Activated CD4-positive, alpha-beta T cell treated with anti-CD3 and anti-CD28 coated beads, Interleukin-2, amount 10 ng/mL, durations not matched to agents 24 days and 14 days (primary cell): ENCODE data around the gene POU2AF1. TPM values are rescaled to one million over a fixed set of nuclear protein-coding genes. Genes with fewer than 3 reads are reported as not detected.
"Not testable (repeated sequence)": the region's sequence is repeated elsewhere in the genome, so short reads cannot be mapped to it uniquely, and the experiment has no call there.

ENCODE experiments used
- DNase-seq: peaks from one replicate; pipeline ENCODE4 v3.0.0; 2022
- H3K27ac Mint-ChIP-seq: one replicate; pipeline ENCODE4 v1.8.0; 2022; ENCODE audit warnings: mild to moderate bottlenecking, mixed read lengths
- H3K27me3 Mint-ChIP-seq: one replicate; pipeline ENCODE4 v1.8.0; 2022; ENCODE audit warnings: mixed read lengths
- H3K36me3 Mint-ChIP-seq: one replicate; pipeline ENCODE4 v1.8.0; 2022; ENCODE audit warnings: low read depth, mild to moderate bottlenecking, mixed read lengths
- H3K4me1 Mint-ChIP-seq: one replicate; pipeline ENCODE4 v1.8.0; 2021; ENCODE audit warnings: mixed read lengths
- H3K4me3 Mint-ChIP-seq: one replicate; pipeline ENCODE4 v1.8.0; 2022; ENCODE audit warnings: mild to moderate bottlenecking, moderate library complexity, mixed read lengths
- H3K9me3 Mint-ChIP-seq: one replicate; pipeline ENCODE4 v1.8.0; 2021; ENCODE audit warnings: mixed read lengths
- intact Hi-C: fragments of 100-400 bp; cut with micrococcal nuclease; formaldehyde crosslinking; loops from one replicate; pipeline ENCODE4 v1.15.1; 2023
- total RNA-seq: library from RNA; stranded (reverse); gene quantifications from 2 replicates; pipeline ENCODE4 v1.2.3, GENCODE V29; 2022

POU2AF1 gene
- total RNA-seq, 1 donor from 2014 or later: 68.9 TPM

DNA sequence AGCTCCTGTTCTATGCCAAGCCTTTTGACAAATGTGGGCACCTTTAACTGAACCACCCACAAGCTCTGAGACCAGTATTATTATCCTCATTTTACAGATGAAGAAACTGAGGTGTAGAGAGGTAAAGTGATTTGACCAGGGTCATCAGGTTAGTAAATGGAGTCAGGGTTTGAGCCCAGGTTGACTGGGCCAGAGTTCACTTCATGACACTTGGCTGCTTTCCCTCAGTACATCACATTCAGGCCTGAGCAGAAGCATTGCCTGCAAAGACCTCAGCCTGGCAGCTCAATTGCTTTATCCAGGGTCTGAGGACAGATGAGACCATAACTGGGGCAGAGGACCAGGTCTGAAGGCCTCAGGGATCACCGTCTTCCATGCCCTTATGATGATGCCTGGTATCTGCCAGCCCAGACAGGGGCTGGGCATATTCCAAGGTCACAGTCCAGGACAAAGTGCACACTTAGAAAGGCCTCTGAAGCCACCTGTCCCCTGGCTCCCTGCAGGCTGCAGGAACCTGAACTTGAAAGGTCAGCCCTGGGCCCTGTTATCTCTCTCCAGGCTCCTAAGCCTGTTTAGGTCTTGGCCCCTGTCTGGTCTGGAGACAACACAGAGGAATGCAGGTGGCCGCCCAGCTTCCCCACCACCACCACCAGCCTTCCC, 48.7 kb downstream of the POU2AF1 start:
- intact Hi-C loops: no loop called here
- Mint-ChIP-seq H3K27ac (no peak overlapping the region), H3K36me3 (no peaks in the 10 kb centered on the region), H3K4me3 (no peak overlapping the region), H3K4me1 (no peaks in the 10 kb centered on the region), H3K9me3 (no peaks in the 10 kb centered on the region), H3K27me3 (no peaks in the 10 kb centered on the region)
- no peak for DNase-seq

DNA sequence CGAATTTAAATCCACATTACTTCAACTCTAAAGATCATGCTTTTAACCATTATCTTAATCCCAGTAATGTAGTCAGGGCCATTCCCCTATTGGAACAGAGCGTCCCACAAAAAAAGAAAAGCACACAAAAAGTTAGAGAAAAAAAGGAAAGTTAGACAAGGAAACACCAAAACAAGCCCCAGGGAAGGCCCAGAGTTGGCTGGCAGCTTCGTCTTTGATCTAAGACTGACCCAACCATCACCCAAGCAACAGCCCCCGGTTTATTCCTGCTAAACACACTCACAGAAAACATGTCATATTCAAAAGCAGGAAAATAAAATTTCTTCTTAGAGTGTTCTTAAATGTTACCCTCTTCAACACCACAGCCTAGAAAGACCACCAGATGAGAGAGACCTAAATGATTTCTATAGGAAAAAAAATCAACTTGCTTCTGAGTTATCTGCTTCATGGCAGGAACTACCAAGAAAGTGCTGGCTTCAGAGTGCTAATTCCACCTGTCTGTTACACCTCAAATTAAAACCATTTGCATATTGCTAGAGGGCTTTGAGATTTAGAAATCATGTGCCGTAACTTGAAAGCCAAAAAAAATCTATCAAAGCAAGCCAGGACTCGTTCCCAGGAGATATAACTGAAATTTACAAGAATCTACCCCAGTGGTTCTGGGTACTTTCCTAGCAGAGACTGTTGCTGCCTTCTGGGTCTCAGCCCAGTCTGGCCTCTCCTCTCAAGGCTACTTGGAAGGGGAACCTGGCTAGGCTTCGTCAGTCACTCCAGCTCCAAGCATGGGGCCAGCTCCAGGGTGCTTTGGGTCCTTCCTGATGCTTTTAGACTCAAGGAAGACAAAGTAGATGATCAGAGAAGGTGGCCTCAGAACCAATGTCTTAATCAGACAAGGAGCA, 49.5 kb downstream of the POU2AF1 start:
- H3K4me3 Mint-ChIP-seq: no peak overlapping the region
- intact Hi-C loops: no loop called here
- no peaks in the 10 kb centered on the region for H3K27me3 Mint-ChIP-seq
- no peak for DNase-seq
- H3K4me1 Mint-ChIP-seq: no peaks in the 10 kb centered on the region
- no peaks in the 10 kb centered on the region for H3K9me3 Mint-ChIP-seq
- H3K27ac Mint-ChIP-seq: no peak overlapping the region
- no peaks in the 10 kb centered on the region for H3K36me3 Mint-ChIP-seq

DNA sequence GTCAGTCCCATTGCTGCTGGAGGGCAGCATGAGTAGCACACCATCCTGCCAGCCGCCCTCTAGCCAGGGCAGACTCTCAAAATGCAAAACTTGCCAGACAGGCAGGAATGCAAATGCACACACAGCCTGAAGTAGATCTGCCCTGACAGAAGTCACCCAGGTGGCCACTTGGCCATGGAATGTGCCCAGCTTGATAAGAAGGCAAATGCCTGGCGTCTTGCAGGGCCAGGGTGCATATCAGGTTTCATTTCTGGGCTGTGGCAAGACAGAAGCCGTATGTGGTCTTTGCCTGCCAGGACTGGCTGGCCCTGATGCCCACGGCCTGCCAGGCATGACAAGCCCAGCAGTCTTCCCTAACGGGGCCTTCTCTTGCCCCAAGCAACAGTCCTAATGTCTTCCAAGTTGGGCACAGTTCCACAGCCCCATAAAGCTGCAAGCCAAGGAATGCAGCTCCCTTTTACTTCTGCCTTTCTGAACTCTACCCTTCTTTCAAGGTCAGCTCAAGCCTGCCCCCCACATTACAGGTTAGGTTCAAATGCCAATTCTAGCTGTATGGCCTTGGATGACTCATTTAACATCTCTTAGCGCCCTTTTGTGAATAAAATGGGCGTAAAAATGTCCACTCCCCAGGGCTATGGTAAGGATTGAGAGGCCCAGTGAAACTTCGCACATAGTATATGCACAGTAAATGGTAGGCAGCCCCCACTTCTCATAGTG, 51.0 kb downstream of the POU2AF1 start:
- Mint-ChIP-seq H3K27ac (no peak overlapping the region), H3K36me3 (no peaks in the 10 kb centered on the region), H3K4me3 (no peak overlapping the region), H3K4me1 (no peaks in the 10 kb centered on the region), H3K9me3 (no peaks in the 10 kb centered on the region), H3K27me3 (peaks cover 3% of the 10 kb centered on the region)
- intact Hi-C loops: no loop called here
- no peak for DNase-seq

DNA sequence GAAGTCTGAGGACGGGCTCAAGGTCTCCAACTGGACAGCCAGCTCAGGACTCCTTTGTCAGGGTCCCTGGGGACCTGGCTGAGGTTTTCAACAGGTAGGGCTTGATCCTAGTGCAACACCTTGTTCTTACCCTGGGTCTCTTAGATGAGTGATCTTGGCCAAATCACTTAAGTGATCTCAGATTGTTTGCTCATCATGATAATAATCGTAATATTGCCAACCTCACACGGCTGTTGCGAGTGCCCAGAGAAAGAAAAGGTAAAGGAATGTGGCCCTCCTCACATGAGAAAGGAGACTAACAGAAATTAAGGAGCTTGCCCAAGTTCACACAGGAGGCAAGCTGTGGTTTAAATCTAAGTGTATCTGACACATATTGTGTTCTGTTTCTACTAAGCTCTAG, 52.3 kb downstream of the POU2AF1 start:
- Mint-ChIP-seq H3K27me3 (peaks cover 6% of the 10 kb centered on the region), H3K9me3 (no peaks in the 10 kb centered on the region), H3K4me1 (no peaks in the 10 kb centered on the region), H3K4me3 (no peak overlapping the region), H3K36me3 (no peaks in the 10 kb centered on the region), H3K27ac (no peak overlapping the region)
- intact Hi-C loops: no loop called here
- no peak for DNase-seq

DNA sequence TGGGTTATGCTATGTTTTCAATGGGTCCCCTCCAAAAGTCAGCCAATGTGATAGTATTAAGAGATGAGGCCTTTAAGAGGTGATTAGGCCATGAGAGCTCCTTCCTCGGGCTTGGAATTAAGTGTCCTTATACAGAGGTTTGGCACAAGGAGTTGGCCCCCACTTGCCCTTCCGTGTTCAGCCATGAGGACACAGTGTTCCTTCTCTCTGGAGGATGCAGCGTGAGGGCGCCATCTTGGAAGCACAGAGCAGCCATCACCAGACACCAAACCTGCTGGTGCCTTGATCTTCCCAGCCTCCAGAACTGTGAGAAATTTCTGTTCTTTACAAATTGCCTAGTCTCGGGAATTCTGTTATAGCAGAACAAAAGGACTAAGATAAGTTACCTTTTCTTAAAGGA, 53.8 kb downstream of the POU2AF1 start:
- peaks cover 9% of the 10 kb centered on the region for H3K27me3 Mint-ChIP-seq
- no peak for DNase-seq
- no peak overlapping the region for H3K4me3 Mint-ChIP-seq
- no peaks in the 10 kb centered on the region for H3K36me3 Mint-ChIP-seq
- intact Hi-C loops: no loop called here
- no peaks in the 10 kb centered on the region for H3K9me3 Mint-ChIP-seq
- no peak overlapping the region for H3K27ac Mint-ChIP-seq
- H3K4me1 Mint-ChIP-seq: no peaks in the 10 kb centered on the region

DNA sequence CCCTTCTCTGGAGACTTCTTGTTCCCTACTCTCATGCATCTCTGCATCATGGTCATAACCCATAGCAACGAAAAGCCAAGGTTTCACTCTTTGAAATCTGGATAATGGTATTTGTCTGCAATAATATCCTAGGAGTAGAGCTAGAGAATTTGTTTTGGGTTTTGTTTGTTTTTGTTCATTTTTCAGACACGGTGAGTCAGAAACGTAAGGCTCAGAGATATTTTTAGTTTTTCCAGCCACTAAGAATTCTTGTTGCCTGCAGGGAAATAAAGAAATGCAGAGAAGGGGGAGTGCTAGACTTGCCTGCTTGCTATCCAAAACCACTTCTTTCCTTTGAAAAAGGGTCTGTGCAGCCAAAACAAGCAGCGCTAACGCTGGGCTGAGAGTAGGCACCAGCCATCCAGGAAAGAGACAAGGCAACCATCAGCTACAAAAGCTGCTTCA, 54.8 kb downstream of the POU2AF1 start:
- Mint-ChIP-seq H3K27me3 (peaks cover 9% of the 10 kb centered on the region), H3K4me3 (no peak overlapping the region), H3K4me1 (no peaks in the 10 kb centered on the region), H3K9me3 (no peaks in the 10 kb centered on the region), H3K36me3 (no peaks in the 10 kb centered on the region), H3K27ac (no peak overlapping the region)
- DNase-seq: no peak
- intact Hi-C loops: no loop called here

DNA sequence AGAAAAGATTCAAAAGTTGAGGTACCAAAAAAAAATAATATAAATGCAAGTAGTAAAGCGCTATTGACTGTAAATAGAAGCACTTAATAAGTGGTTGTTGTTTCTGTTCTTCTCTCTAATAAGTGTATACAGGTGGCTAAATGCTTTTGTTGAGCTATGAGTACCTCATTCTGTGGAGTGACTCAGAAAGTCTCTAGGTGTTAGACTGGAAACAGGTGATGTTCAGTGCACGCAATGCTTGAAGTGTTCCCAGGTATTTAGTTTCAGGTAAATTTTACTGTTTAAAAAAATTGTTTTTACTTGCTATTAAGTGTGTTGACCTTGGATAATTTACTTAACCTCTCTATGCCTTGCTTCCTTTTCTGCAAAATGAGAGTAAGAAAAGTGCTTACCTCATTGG, 56.5 kb downstream of the POU2AF1 start:
- no peak overlapping the region for H3K27ac Mint-ChIP-seq
- H3K9me3 Mint-ChIP-seq: no peaks in the 10 kb centered on the region
- no peaks in the 10 kb centered on the region for H3K4me1 Mint-ChIP-seq
- no peak overlapping the region for H3K4me3 Mint-ChIP-seq
- H3K27me3 Mint-ChIP-seq: peaks cover 13% of the 10 kb centered on the region
- intact Hi-C loops: no loop called here
- DNase-seq: no peak
- no peaks in the 10 kb centered on the region for H3K36me3 Mint-ChIP-seq

DNA sequence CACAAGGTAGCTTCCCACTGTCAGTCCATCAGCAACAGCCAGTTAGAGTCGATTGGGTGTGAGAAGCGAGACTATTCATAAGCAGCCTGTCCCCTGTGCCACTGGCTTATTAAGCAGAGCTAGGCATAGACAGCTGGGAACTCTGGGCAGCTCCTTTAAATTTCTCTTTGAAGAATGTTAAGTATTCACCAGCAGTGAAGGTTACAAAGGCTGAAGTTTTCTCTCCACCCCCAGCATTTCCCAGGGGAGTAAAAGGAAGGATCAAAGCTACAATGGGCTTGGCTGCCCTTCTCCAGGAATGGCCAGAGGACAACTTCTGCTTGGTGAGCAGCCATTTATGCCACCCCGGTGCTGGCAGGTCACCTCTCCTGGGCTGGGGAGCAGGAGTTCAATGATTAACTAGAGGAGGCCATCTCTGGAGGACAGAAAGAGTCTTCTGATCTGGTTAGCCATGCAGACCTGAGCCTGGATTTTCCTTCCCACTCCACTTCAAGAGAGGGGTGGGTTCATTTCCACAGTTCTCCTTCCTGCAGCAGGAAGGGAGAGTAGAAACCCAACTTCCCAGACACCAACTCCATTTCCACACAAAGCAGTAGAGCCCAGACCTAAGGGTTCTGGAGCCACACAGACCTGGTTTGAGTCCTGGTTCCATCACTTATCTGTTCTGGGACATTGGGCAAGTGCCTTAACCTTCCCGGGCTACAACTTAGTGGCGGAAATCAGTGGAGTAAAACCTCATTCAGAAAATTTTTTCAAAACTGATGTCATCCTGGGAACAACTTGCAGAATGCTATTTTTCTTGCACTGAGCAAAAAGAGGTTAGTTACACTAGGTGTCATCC, 58.1 kb downstream of the POU2AF1 start:
- intact Hi-C loops: no loop called here
- DNase-seq: no peak
- peaks cover 20% of the 10 kb centered on the region for H3K27me3 Mint-ChIP-seq
- H3K4me1 Mint-ChIP-seq: no peaks in the 10 kb centered on the region
- H3K4me3 Mint-ChIP-seq: no peak overlapping the region
- H3K9me3 Mint-ChIP-seq: no peaks in the 10 kb centered on the region
- H3K27ac Mint-ChIP-seq: no peak overlapping the region
- no peaks in the 10 kb centered on the region for H3K36me3 Mint-ChIP-seq

DNA sequence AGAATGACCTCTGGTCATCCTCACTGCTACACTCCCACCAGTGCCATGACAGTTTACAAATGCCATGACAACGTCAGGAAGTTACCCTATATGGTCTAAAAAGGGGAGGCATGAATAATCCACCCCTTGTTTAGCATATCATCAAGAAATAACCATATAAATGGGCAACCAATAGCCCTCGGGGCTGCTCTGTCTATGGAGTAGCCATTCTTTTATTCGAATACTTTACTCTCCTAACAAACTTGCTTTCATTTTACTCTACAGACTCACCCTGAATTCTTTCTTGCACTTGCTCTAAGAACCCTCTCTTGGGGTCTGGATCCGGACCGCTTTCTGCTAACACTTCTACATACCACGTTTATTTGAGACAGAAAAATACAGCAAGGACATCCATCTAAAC, 58.9 kb downstream of the POU2AF1 start:
- H3K4me1 Mint-ChIP-seq, H3K9me3 Mint-ChIP-seq, H3K4me3 Mint-ChIP-seq, DNase-seq, H3K36me3 Mint-ChIP-seq, H3K27ac Mint-ChIP-seq, intact Hi-C loops: not testable (repeated sequence)
- H3K27me3 Mint-ChIP-seq: peaks cover 27% of the 10 kb centered on the region

DNA sequence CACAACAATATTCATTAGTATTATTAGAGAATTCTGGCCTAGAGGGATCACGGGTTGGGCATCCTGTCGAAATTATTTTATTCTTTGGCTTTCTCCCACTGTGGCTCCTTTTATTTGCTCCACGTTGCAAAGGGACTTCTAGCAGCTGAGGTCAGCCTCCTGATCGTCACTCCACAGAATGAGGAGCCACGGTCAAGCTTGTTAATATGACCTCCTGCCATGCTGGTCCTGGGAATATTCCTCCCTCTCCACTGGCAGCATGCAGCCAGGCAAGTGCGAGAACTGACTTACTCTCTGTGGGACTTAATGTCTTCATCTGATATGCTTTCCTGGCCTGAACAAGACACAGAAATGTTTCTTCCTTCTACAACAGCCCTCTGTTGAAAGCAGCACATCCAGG, 59.8 kb downstream of the POU2AF1 start:
- Mint-ChIP-seq H3K27me3 (peaks cover 31% of the 10 kb centered on the region), H3K4me3 (no peak overlapping the region), H3K36me3 (no peaks in the 10 kb centered on the region), H3K9me3 (no peaks in the 10 kb centered on the region), H3K27ac (no peak overlapping the region), H3K4me1 (no peaks in the 10 kb centered on the region)
- intact Hi-C loops: no loop called here
- DNase-seq: no peak

DNA sequence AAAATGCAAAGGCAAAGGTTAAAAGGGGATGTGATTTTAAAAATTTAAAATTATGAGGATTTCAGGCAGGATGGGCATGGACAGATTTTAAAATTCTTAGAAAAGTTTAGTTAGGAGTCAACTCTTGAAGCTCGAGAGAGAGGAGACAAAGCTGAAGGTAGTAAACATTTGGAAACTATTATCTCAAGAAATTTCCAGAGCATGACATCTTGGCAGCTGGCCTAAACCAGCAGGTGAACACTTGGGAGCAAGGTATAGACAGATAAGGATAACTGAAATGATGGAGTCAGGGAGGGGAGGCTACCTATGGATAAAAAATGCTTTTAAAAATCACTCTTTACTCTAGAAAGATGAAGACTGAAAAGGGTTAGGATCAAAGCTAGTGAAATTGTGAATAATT, 67.0 kb downstream of the POU2AF1 start:
- no peaks in the 10 kb centered on the region for H3K4me1 Mint-ChIP-seq
- no peaks in the 10 kb centered on the region for H3K9me3 Mint-ChIP-seq
- intact Hi-C loops: no loop called here
- peaks cover 43% of the 10 kb centered on the region for H3K27me3 Mint-ChIP-seq
- no peaks in the 10 kb centered on the region for H3K36me3 Mint-ChIP-seq
- H3K4me3 Mint-ChIP-seq: no peak overlapping the region
- no peak for DNase-seq
- no peak overlapping the region for H3K27ac Mint-ChIP-seq

DNA sequence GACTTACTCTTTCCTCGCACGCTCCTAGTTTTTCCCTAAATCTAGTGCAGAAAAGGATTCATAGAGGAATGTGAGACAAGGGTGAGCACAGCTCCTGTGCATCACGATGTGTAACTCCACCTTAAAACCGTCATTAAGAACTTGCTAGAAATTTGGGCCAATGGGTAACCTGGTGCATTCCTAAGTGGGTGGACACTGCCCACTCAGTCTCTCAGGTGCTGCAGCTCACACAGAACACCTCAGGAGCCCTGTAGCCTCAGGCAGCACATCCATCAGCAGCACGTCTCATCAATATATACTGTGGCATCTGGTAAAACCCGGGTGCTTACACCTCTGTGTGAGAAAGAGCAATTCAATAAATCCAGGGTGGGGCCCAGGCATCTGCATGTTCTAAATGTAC, 68.4 kb downstream of the POU2AF1 start:
- intact Hi-C loops: no loop called here
- DNase-seq: no peak
- no peaks in the 10 kb centered on the region for H3K36me3 Mint-ChIP-seq
- H3K27me3 Mint-ChIP-seq: peaks cover 44% of the 10 kb centered on the region
- no peak overlapping the region for H3K27ac Mint-ChIP-seq
- no peaks in the 10 kb centered on the region for H3K4me1 Mint-ChIP-seq
- H3K4me3 Mint-ChIP-seq: no peak overlapping the region
- no peaks in the 10 kb centered on the region for H3K9me3 Mint-ChIP-seq

DNA sequence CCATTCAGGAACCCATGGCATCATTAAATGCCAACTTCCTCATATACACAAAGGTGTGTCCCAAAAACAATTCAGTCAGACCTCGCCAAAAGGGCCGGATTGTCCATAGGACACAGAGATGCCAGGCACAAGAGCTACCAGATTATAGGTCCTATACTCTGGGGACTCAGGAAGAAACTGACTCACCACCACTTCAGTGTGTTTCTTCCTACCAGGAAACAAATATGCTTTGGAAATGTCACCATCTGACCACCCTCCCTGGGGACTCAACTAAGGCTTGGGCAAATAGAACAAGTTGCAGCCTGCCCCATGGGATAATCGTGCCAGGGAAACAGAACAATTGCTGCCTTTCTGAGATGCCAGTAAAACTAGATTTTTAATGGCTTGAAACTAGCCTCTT, 69.0 kb downstream of the POU2AF1 start:
- DNase-seq: no peak
- H3K27me3 Mint-ChIP-seq: peaks cover 46% of the 10 kb centered on the region
- intact Hi-C loops: no loop called here
- no peak overlapping the region for H3K4me3 Mint-ChIP-seq
- H3K9me3 Mint-ChIP-seq: no peaks in the 10 kb centered on the region
- no peaks in the 10 kb centered on the region for H3K36me3 Mint-ChIP-seq
- H3K27ac Mint-ChIP-seq: no peak overlapping the region
- H3K4me1 Mint-ChIP-seq: no peaks in the 10 kb centered on the region
